Endothelial cell of umbilical vein (primary cell): Measurements from ENCODE around the gene KISS1R. TPM values are rescaled to one million over a fixed set of nuclear protein-coding genes. Genes with fewer than 3 reads are reported as not detected.

Experiments
- BruUV-seq: library from RNA; stranded (reverse); fragments of 400-500 nt; replicated peaks from 2 replicates; lab custom pipeline; 2021; lab: Mats Ljungman, UMichigan
- CTCF ChIA-PET: fragments of 300-600, 350-600 bp; sonication (Branson Sonifier 250); formaldehyde crosslinking; loops from one replicate; lab custom pipeline; 2021; ENCODE audit warnings: antibody characterized with exemption, inconsistent platforms; lab: Charles Lee
- POLR2A ChIA-PET: fragments of 300-600, 350-600 bp; sonication (Branson Sonifier 250); formaldehyde crosslinking; loops from one replicate; lab custom pipeline; 2021; ENCODE audit warnings: antibody characterized with exemption, inconsistent platforms; lab: Charles Lee
- DNase-seq: peaks from one replicate; pipeline ENCODE4 v3.0.0-alpha.2; 2011; ENCODE audit warnings: low read depth, low spot score
- FAIRE-seq: peaks from 2 replicates; lab custom pipeline; 2011; peaks lifted over from hg19 to GRCh38; lab: Jason Lieb, UNC
- H2AFZ ChIP-seq: 2 replicates; pipeline ENCODE4 v1.6.0; 2012; ENCODE audit warnings: low read depth, low read length, control low read depth, inconsistent platforms
- H3K27ac ChIP-seq: 2 replicates; pipeline ENCODE4 v1.5.1; 2011; ENCODE audit warnings: low read depth, mild to moderate bottlenecking, control low read depth, low read length, moderate library complexity; ENCODE audit not compliant: insufficient read depth
- H3K27me3 ChIP-seq, 2 experiments: 2 replicates each; pipeline versions ENCODE4 v1.6.0 to v1.6.1; 2011; ENCODE audit warnings: low read length in 2 of 2, mixed read lengths in 1 of 2; ENCODE audit not compliant: control insufficient read depth in 2 of 2, insufficient read depth in 2 of 2
- H3K36me3 ChIP-seq, 2 experiments: 2 replicates in 1 of 2; 3 replicates in 1 of 2; pipeline ENCODE4 v1.5.1; 2011; ENCODE audit warnings: low read length in 2 of 2, mild to moderate bottlenecking in 1 of 2, moderate library complexity in 1 of 2; ENCODE audit not compliant: control insufficient read depth in 2 of 2, insufficient read depth in 2 of 2; ENCODE audit errors: extremely low read depth in 1 of 2
- H3K4me1 ChIP-seq: 3 replicates; pipeline ENCODE4 v1.5.1; 2011; ENCODE audit warnings: mild to moderate bottlenecking, low read length; ENCODE audit not compliant: control insufficient read depth, insufficient read depth; ENCODE audit errors: extremely low read depth
- H3K4me2 ChIP-seq: 2 replicates; pipeline ENCODE4 v1.6.1; 2011; ENCODE audit warnings: low read length, control low read depth, mixed read lengths; ENCODE audit not compliant: insufficient read depth
- H3K4me3 ChIP-seq, 3 experiments: fragments of 200-600 bp in 1 of 3; sonication (generic), shearing (Covaris generic) in 1 of 3; replicated peaks in 1 of 3; 2 replicates each; pipeline ENCODE4 v1.5.1; 2011 to 2016; ENCODE audit warnings: control low read depth in 3 of 3, low read length in 3 of 3, mild to moderate bottlenecking in 2 of 3, inconsistent platforms in 1 of 3, low read depth in 1 of 3, moderate library complexity in 1 of 3; ENCODE audit not compliant: insufficient read depth in 1 of 3
- H3K79me2 ChIP-seq: 2 replicates; pipeline ENCODE4 v1.6.0; 2012; ENCODE audit warnings: low read length, inconsistent platforms; ENCODE audit not compliant: control insufficient read depth, insufficient read depth
- H3K9ac ChIP-seq: replicated peaks from 2 replicates; pipeline ENCODE3; 2011; ENCODE audit warnings: low read length, control low read depth; ENCODE audit not compliant: insufficient read depth; ENCODE audit errors: extremely low read depth
- H3K9me1 ChIP-seq: replicated peaks from 3 replicates; pipeline ENCODE4 v1.6.0; 2011; ENCODE audit warnings: mild to moderate bottlenecking, low read length; ENCODE audit not compliant: control insufficient read depth, insufficient read depth; ENCODE audit errors: extremely low read depth
- H3K9me3 ChIP-seq: replicated peaks from 2 replicates; pipeline ENCODE4 v1.5.1; 2012; ENCODE audit warnings: low read length, inconsistent platforms; ENCODE audit not compliant: control insufficient read depth, insufficient read depth
- H4K20me1 ChIP-seq: replicated peaks from 2 replicates; pipeline ENCODE3; 2011; ENCODE audit warnings: mild to moderate bottlenecking, low read length; ENCODE audit not compliant: control insufficient read depth, insufficient read depth; ENCODE audit errors: extremely low read depth
- CTCF ChIP-seq, 2 donors: IDR thresholded peaks; 1 replicate in 1 of 2; 2 replicates in 1 of 2; pipeline ENCODE4 v1.5.1; 2011; ENCODE audit warnings: low read length in 2 of 2, mild to moderate bottlenecking in 2 of 2, moderate library complexity in 2 of 2, control low read depth in 1 of 2, inconsistent platforms in 1 of 2, low read depth in 1 of 2; ENCODE audit not compliant: insufficient read depth in 1 of 2; ENCODE audit errors: extremely low read depth in 1 of 2
- FOS ChIP-seq: IDR thresholded peaks from 2 replicates; pipeline ENCODE4 v1.6.1; 2011; ENCODE audit warnings: mild to moderate bottlenecking, low read length, moderate library complexity, borderline replicate concordance; ENCODE audit not compliant: insufficient read depth
- MAX ChIP-seq: IDR thresholded peaks from 2 replicates; pipeline ENCODE4 v1.6.1; 2011; ENCODE audit not compliant: insufficient read depth, insufficient read length
- MYC ChIP-seq: IDR thresholded peaks from one replicate; pipeline ENCODE4 v1.6.1; 2011; ENCODE audit warnings: mild to moderate bottlenecking, low read depth, low read length
- POLR2A ChIP-seq: IDR thresholded peaks from 2 replicates; pipeline ENCODE4 v1.6.1; 2012; ENCODE audit warnings: low read depth, mild to moderate bottlenecking, control low read depth, low read length
- POLR2AphosphoS5 ChIP-seq: IDR thresholded peaks from 2 replicates; pipeline ENCODE4 v1.6.1; 2012; ENCODE audit warnings: low read depth, mild to moderate bottlenecking, control low read depth, low read length, moderate library complexity; ENCODE audit not compliant: insufficient read depth
- dilution Hi-C: fragments of 300-500 bp; cut with MboI; formaldehyde crosslinking; loops from one replicate; pipeline ENCODE4 v1.15.0; 2019; ENCODE audit warnings: low sequenced_read_pairs; ENCODE audit not compliant: extremely low pct_ligation_motif_present
- intact Hi-C: fragments of 100-400 bp; cut with micrococcal nuclease; formaldehyde crosslinking; loops from one replicate; pipeline ENCODE4 v1.10.0; 2022
- polyA plus RNA-seq, 4 experiments: library from polyadenylated mRNA; depleted of rRNA in 3 of 4; stranded (reverse) in 3 of 4; unstranded in 1 of 4; fragments of >200 nt; gene quantifications; 2 replicates each; pipeline versions ENCODE4 v1.2.1 to v1.2.3, GENCODE V29; 2011 to 2012; ENCODE audit warnings: missing spikeins in 1 of 4
- total RNA-seq: library from RNA; stranded (reverse); gene quantifications from 2 replicates; pipeline ENCODE4 v1.2.3, GENCODE V29; 2021

KISS1R gene
- total and polyA plus RNA-seq, 2 donors (not counting 3 experiments of a cell fraction or from before 2014, with no cell fraction given), result not detected

GRCh38 chr19:954672-955494 is 37.8 kb downstream of the KISS1R start:
- H3K79me2 ChIP-seq, result no peaks in the 10 kb centered on the region
- dilution Hi-C loops, result no loop called here
- no peak overlapping the region for H2AFZ ChIP-seq
- CTCF ChIA-PET, result no interaction called here
- no peak overlapping the region for H3K4me2 ChIP-seq
- no peaks in the 10 kb centered on the region for H3K9me3 ChIP-seq
- POLR2A ChIA-PET, result no interaction called here
- no peak overlapping the region for H3K9ac ChIP-seq
- H3K27me3 ChIP-seq, result no peaks in the 10 kb centered on the region
- no peak overlapping the region for H3K27ac ChIP-seq
- FAIRE-seq (no peak), DNase-seq (no peak)
- peaks cover 4% of the 10 kb centered on the region for H3K4me1 ChIP-seq
- no peaks in the 10 kb centered on the region for H3K36me3 ChIP-seq
- BruUV-seq, result no TSS peak
- H3K4me3 ChIP-seq, result no peak overlapping the region
- no peaks in the 10 kb centered on the region for H4K20me1 ChIP-seq
- no peaks in the 10 kb centered on the region for H3K9me1 ChIP-seq
- TF ChIP-seq CTCF (IDR thresholded peaks at IDR 0.05; ENCODE audit: extremely low read depth in 1 of 2, insufficient read depth in 1 of 2, low read depth in 1 of 2, low read length in 2 of 2), result no peak
- no peak for TF ChIP-seq MYC
- TF ChIP-seq POLR2A, result no peak
- TF ChIP-seq FOS, result no peak
- no peak for TF ChIP-seq POLR2AphosphoS5
- no peak for TF ChIP-seq MAX
- intact Hi-C loops, result no loop called here
